GM21825 (cell line): ENCODE measurements around the gene RAB11FIP2.

Source experiments
- ATAC-seq: cut with Tn5 transposase; IDR thresholded peaks from one replicate; pipeline ENCODE4 v1.9.1; 2021; ENCODE audit warnings: mild to moderate bottlenecking, moderate library complexity; ENCODE audit not compliant: unreplicated experiment

Gene RAB11FIP2

DNA sequence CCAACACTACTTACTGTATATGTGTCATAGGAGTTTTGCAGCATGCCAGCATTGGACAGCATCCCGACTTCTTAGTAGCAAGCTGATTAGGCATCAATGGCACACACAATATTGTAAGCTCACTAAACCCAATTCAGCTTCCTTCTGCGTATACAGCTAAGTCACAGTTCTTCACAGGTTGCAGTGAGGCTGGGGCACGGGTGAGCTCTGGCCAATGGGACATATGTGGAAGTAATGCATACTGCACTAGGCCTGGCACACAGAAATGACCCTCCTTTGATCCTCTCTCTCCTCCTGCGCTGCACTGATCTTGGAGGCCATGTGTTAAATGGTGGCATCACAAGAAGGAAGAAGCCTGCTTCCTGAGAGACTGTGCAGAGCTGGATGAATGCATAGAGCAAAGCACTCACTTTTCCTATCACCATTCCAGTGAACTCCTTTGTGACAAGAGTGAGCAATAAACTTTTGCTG lies 11.9 kb downstream of the RAB11FIP2 start:
- no peak for ATAC-seq

GRCh38 chr10:118033905-118034304 lies 12.8 kb downstream of the RAB11FIP2 start:
- ATAC-seq = no peak

DNA sequence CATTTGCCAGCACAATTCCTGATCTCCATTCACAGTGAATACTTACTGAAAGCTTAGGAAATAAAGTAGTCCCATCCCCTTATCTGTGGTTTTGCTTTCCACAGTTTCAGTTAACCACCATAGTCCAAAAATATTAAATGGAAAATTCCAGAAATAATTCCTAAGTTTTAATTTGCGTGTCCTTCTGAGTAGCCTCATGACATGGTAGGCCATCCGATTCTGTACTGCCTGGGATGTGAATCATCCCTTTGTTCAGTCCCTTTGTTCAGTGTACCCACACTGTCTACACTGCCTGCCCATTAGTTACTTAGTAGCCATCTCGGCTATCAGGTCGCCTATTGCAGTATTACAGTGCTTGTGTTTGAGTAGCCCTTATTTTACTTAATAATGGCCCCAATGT lies 14.2 kb downstream of the RAB11FIP2 start:
- no peak for ATAC-seq

- ATAC-seq = no peak
These were observed 15.2 kb downstream of the RAB11FIP2 start for GRCh38 chr10:118031351-118032075.

DNA sequence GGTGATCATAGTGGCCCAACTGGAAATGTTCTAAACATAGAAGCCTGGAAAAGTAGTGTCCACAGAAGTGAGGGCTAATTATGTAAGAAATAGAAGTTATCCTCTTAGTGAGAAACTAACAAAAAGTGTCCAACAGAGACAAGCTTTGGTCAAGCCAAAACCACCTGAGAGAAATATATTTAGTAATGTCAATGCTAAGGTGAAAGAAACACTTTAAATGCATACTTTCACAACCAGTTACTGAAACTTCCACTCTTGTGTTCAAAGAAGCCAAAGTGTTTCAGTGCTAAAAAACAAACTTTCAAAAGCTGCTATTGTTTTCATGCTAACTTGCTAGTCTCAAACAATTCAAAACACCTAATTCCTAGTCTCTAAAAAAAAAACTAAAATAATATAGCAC lies 18.1 kb downstream of the RAB11FIP2 start:
- peak; percentile 95 for ATAC-seq

DNA sequence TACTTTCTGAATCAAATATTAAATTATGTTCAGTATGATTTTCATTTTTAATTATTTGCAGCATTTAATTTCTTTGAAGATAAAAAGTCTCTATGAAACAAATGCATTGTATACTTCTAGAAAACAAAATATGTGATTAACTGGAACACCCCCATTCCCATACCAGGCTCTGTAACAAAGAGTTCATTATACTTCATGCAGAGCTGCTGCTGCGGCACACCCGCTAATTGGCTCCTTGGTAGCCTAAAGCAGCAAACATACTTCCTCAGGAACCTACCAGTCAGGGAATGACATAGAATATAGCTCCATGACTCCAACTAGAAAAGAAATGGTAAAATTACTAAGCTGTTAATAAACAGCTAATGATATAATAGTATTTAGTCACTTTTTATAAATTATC lies 19.3 kb downstream of the RAB11FIP2 start:
- no peak for ATAC-seq

DNA sequence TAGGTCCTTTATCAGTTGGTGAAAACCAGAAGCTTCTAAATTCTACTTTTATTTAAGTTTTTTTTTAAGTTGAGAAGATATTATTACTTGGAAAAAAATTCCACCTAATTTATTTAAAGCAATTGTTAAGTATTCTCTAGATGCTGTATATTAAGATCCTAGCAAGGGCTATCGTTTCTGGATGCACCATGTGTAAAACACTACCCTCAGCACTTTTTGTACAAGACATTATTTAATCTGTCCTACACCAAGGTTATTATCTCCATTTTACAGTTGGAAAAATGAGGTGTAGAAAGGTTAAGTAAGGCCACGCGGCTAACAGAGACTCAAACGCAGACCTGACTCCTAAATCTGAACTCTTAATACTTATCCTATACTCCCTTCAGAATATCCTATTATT lies 19.8 kb downstream of the RAB11FIP2 start:
- ATAC-seq = no peak

GRCh38 chr10:118020365-118020764 lies 26.4 kb downstream of the RAB11FIP2 start:
- no peak for ATAC-seq

DNA sequence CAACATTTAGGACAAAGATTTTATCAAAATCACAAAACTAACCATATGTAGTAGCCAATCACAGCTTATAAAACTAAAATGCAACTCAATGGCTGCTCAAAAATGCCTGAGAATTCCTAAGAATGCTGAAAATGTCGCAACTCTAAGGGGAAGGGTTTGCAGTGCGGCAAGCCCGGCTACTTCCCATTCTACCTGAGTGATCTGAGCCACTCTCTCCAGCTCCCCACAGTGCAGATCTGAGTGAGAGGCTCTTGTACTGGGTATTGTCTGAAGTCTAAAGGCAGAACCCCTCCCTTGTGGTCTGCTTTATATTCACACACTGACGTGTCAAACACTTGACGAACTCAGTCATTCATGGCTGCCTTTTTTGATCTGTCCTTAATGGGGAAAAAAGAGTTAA lies 28.9 kb downstream of the RAB11FIP2 start:
- ATAC-seq = no peak

DNA sequence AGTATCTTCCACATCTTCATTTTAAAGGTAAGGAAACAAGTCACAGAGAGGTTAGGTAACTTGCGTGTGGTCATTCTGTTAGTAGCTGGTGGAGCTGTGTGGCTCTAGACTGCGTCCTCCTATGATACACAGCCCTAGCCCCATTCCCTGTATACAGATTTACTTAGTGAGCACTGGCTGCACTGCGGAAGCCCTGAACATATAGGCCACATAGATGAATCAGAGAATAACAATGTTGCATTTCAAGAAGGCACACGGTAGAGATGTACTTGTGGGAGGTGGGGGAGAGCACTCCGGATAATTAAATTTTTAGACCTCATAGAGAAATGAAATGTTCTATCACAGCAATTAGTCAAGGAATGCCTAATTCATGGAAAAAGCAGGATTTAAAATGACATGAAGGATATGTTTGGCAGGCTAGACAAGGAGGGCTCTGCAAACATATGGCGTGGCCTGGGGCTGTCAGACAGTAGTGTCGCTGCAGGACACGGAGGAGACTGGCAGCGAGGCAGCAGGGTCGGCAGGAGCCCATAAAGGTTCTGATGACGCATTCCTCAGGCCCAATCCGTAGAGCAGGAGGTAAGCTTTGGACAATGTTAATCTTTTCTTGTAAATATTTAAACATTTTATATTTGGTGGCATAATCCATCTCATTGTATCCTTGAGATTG lies 29.5 kb downstream of the RAB11FIP2 start:
- ATAC-seq = no peak

GRCh38 chr10:118012952-118013525 lies 33.7 kb downstream of the RAB11FIP2 start:
- no peak for ATAC-seq

GRCh38 chr10:118007773-118008172 lies 39.0 kb downstream of the RAB11FIP2 start:
- no peak for ATAC-seq

GRCh38 chr10:118003126-118003525 lies 43.6 kb downstream of the RAB11FIP2 start:
- no peak for ATAC-seq

- ATAC-seq = no peak
These were observed 44.2 kb downstream of the RAB11FIP2 start for GRCh38 chr10:118002581-118002980.

GRCh38 chr10:117997673-117998072 lies 49.1 kb downstream of the RAB11FIP2 start:
- ATAC-seq = no peak

DNA sequence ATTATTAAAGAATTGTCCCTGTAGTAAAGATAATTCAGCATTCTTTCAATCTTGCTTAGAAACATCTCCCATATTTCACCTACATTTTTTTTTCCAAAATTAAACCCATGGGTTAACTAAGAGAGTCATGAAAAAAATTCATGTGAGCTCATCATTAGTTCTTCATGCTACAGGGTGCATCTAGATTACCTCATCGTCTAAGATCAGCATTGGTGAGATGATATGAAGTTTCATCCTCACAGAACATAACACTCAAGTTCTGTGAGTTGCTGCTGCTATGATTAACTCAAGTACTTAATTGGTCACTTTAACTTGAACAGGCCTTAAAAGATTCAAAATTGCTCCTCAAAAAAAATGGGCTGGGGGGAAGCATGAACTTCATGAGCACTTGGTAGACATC lies 50.0 kb downstream of the RAB11FIP2 start:
- ATAC-seq = no peak

DNA sequence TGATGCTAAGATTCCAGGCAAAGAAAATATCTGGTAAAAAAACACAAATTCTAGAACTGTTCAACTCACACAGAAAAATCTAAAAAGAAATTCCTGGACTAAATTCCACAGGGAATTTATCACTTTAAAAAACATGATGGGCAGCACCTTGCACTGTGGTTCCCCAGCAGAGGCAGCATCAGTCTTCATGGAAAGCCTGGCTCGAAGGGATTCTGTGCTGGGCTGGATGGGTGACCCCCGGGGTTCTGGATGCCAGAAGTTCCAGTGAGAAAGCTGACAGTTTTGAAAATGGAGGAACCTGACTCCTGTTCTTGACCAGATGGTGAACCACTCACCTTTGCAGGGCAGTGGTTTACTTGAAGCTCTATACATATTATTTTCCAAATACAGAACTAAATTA lies 52.0 kb downstream of the RAB11FIP2 start:
- ATAC-seq = no peak

DNA sequence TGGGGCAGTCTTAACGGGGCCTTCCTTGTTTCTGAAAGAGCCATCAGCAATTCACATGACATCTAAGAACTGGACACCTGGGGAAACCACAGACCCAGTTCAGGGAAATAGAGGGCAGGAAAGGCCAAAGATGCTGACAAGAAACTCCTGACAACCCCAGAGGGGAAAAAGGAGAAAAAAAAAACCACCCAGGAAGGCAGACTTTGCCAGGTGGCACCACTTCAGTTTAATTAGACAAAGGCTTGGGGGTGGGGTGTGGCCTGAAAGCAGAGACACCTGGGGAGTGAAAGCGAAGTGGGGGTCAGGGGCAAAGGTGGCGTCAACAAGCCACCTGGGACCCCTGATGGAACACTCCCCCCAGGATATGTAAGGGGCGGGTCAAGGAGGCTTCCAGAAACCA lies 53.6 kb downstream of the RAB11FIP2 start:
- ATAC-seq = no peak

- no peak for ATAC-seq
These were observed 55.0 kb downstream of the RAB11FIP2 start for GRCh38 chr10:117991701-117992100.

DNA sequence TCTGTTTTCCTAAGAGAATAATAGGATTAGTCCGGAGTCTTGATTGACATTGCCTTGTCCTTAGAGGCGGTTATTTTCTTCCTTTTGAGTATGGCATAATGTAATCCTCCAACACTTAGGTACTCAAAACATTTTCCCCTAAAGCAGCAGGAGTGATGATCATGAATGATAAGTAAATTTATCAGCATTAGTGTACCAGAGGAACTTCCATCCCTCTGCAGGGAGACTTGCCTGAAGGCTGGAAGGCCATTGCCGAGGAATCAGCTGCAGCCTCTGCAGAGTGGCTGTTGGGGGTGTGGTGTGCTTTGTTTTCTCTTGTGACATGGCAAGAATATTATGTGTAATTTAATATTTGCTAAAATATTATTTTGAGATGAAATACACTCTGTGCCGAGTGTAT lies 56.8 kb downstream of the RAB11FIP2 start:
- ATAC-seq = no peak

DNA sequence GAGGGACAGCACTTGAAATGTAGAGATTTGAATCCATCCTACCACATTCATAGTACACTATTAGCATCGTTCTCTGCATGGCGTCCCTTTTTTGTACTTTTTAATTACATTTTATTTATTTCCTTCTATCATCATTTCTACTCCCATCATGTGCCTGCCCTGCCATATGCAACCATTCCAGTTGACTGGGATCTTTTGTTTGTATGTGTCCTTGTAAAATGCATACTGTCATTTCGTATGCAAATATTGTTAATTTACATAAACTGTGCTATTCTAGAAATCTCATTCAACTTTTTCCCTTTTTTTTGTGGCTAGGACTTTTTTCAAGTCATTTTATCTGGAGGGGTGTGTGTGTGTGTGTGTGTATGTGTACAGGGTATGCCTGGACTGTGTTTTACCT lies 57.9 kb downstream of the RAB11FIP2 start:
- ATAC-seq = no peak

- ATAC-seq = no peak
These were observed 59.4 kb downstream of the RAB11FIP2 start for GRCh38 chr10:117987244-117987909.
